Activated CD4-positive, CD25-positive, alpha-beta regulatory T cell treated with anti-CD3 and anti-CD28 coated beads, Interleukin-2, amount 50 U/mL, for 16 hours (primary cell): ENCODE data around the gene C8B.

Source experiments
- DNase-seq: peaks from one replicate; pipeline ENCODE4 v3.0.0-alpha.2; 2020; ENCODE audit warnings: low read depth, low spot score

C8B gene

DNA sequence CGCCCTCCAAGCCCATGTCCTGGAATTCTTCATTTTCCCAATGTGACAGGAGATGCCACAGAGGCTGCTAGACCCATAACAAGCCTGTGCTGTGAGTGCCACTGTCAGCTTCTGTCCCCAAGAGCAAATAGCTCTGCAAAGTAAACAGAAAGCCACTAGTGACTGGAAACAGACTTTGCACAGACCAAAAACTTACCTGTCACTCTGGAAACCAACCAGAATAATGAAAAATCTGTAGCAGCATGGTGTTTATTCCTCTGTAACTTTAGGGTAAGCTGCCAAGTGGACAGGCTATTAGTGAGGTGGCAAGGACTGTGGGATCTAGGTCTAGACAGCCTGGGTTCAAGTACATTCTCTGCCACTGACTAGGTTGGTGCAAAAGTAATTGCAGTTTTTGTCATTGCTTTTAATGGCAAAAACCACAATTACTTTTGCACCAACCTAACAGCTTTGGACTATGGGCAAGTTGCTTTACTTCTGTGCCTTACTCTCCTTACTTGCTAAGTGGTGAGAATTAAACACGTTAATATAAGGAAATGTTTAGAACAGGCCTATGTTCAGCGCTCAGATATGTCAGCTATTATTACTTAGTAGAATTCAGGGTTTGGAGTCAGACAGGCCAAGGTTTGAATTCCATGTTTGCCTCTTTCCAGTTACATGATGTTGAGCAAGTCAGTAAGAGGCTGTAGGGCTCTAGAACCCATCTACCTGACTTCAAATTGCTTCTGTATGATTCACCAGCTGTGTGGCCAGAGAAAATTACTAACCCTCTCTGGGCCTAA, at the start of gene C8B:
TSS of gene C8B (minus strand) at position 100 of the 782 bp plus-strand sequence. CDS start at position 33, 67 bp downstream.
- DNase-seq = no peak

DNA sequence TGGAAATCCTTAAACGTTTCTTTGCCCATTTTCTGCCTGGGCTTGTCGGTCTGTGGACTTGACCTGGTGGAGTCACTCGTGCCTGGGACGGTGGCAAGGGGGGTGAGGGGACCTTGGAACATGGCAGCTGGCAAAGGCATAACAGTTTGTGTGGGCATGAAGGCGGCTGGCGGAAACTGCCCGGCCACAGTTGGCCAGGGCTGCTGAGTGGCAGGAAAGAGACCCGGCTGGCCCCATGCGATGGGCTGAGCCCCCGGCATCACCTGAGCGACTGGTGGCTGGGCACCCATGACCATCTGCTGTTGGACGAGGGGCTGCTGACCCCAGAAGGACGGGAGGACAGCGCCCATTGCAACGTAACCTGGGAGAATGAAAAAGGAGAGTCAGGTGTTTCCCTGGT, 49.3 kb upstream of the C8B start:
- DNase-seq = no peak

DNA sequence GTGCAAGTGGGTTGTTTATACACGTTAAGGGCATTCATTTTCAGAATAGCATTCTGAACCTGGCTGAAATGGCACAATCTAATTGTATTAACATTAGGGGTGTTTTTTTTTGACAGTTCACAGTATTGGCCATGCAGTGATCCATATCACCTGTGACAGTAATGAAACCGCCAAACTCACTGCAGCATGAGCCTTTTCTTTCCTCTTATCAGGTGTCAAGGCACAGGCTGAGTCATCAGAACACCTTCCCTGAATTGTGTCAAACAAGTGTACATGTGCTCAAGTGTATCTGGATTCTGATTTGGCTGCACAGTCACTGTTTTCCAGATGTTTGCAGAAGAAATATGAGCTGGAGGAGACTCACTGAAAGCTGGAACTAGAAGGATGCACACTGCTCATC, 47.7 kb upstream of the C8B start:
- no peak for DNase-seq

DNA sequence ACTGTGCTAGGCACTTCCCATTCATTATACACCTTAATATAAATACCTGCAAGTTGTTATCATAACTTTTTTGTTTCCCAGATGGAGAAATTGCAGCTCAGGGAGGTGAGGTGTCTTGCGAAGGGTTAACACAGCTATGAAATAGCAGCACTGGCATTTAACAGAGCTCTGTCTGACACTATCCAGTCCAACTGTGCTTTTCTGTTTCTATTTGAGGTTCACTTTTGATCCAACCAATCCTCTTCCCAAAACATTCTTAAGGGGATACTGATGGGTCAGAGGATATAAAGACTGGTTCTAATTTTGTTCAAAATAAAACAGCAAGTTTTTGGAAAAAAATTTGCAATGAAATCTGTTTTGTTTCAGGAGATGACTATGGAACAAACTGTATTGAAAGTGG, 46.5 kb upstream of the C8B start:
- DNase-seq = no peak

DNA sequence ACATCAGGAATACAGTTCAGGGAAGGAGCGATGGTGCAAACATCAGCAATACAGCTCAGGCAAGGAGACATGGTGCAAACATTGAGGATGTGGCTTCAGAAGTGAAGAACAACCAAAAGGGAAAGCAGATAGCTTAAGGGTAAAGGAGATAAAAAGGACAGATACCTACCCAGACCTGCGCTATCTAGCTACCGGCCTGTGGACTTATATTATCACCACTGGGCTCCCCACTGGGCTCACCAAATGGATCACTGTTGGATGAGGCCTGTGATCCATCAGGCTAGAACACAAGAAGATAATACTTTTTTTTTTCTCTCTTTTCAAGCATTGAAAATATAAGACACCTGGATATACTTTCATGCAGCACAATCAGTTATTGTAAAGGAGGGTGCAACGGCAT, 44.7 kb upstream of the C8B start:
- DNase-seq = no peak

DNA sequence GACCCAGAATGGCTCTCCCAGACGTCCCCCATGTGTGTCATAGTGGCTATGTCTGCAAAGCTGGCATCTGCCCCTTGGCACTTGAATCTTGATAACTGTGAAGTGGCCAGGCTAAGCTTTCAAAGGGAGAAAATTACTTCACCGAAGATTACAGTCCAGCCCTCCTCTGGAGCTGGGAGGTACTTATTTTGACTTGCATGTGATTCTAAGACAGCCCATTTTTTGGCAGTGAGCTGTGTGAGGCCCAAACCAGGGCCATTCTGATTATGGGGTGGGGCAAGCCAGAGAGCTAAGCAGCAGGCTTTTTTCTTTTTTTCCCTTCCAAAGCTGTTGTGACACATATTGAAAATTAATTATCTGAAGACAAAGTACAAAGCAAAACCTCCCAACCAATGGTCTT, 42.1 kb upstream of the C8B start:
- DNase-seq = no peak

DNA sequence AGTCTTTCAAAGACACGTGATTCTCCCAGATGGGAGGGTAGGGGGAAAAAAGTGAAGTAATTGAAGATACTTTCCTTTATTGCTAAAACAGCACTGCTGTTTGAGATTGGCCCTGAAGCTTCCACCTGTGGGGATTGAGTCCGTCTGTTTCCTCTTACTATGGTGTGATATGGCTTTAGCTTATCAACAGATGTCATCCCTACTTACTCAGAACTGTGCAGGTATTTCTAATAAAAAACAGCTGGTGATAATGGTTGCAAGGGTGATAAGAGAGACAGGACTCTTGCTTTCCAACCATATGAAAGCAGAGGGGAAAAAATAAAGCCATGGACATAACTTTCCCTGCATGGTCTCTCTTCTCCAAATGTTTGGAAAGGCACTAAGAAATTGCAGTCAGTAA, 41.7 kb upstream of the C8B start:
- no peak for DNase-seq

DNA sequence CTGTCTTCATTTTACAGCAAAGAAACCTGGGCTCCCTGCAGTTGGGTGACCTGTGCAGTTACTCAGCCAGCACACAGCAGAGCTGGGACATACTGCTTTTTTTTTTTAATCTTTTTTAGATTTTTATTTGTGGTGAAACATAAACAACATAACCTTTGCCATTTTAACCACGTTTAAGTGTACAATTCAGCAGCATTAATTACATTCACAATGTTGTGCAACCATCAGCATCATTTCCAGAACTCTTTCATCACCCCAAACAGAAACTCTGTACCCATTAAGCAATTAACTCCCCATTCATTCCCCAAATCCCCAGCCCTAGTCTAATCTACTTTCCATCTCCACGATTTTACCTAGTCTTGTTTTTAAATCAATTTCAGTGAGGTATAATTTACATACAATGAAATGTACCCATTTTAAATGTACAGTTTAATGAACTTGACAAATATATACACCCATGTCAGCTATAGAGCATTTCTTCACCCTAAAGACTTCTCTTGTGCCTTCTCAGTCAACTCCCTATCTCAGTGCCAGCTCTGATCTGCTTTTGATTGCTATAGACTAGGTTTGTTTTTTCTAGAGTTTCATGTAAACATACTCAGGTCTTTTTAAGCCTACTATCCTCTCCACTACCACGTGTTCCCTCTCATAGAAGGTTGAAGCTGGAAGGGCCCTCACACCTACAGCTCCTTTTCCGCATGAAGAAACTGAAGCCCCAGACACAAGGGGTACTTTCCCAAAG, 37.8 kb upstream of the C8B start:
- DNase-seq = no peak

DNA sequence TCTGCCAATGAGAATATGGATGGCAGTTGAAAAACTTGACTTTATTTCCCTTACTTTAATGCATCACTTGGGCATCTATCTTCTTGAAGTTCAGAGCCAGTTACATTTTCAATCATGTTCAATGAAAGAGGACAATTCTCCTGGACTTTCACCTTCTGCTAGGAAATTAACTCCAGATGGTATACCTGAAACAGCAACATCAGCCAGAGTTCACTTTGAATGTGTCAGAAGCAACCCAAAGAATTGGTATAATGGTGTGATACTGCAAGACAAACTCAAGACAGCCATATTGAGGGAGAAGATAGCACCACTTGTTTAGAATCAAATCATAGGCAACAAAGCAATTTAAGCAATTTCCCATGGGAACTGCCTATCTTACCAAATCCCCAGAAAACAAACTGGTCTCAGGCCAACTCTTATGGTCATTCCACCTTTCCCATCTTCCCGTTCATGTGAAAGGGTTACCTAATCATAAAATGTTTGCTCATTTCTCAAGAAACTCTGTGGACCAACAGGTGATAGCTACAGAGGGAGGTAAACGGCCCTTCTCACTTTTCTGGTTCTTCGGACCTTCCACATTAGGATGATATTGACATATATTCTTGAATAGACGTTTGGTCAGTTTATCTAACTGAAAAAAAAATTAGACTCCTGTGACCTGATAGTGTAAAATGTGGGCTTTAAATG, 29.7 kb upstream of the C8B start:
- no peak for DNase-seq

DNA sequence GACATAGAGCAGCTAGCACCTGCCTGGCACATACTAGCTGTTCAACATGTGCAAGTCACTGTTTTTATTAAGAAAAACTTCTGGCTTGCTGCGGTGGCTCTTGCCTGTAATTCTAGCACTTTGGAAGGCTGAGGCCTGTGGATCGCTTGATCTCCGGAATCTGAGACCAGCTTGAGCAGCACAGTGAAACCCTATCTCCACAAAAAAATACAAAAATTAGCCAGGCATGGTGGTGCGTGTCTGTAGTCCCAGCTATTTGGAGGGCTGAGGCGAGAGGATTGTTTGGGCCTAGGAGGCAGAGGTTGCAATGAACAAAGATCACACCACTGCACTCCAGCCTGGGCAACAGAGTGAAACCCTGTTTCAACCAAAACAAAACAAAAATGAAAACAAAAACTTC, 27.7 kb upstream of the C8B start:
- no peak for DNase-seq

DNA sequence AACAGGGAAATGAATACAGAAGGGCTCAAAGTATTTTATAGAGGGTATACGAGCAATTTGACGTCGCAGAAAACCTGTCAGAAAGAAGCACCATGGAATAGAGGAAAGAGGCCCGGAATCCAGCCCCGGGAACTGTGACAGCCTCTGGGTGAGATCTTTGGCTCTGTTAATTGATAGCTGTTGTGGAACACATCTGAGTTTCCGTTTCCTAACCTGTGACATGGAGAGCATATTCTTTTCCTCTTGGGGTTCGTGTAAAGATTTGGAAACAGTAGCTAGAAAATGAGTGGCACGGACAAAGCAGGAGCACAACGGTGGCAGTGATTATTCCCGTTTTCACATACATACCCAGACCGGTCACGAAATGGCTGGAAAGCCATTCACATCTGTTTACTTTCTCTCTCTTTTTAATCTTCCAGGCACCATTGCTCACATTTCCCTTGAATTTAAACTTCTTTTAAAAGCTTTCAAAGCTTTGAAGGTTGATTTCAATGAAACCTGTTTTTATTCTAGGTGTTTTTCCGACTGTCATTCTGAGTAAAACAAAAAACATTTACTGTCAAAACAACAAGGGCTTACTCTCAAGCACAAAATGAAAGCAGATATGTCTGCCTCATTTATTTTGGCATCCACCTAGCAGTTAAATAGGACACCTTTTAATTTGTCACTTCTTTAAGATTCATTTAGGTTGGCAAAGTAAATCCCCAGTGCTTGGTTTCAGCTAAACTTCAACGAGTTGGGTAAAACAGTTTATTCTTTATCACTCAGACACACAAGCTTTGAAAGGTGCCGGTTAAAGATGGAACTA, 26.7 kb upstream of the C8B start:
- no peak for DNase-seq

DNA sequence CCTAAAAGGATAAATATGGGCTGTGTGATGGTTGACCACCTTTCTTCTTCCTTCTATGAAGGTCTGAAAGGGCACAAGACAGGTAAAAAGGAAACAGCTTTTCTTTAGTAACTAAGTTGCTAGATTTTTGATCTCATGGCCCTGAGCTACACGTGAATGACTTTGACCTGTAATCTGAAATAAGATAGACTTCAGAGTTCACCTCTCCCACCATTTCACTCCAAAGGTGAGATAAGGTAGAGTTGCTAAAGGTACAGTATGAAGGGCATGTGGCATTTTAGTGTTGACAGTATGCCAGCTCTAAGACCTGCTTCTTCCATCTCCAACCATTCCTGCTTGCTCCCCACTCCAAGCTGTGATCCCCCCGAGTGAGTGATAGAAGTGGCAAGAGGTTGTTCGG, 25.8 kb upstream of the C8B start:
- DNase-seq = no peak

DNA sequence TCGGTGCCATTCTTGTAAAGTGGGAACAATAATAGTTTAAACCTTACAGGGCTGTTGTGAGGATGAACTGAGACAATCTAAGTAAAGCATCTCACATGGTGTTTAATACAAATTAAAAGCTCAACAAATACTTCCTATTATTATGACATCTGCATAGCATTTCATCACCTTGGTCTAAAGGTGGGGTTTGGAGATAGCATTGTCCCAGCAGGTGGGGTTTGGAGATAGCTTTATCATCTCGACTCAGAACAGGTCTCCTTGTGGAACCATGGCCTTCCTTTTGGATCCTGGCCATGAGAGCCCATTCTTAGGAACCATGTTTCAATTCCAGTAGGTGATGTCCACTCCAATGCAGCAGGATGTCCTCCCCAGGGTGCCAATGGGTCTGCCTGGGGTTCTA, 20.6 kb upstream of the C8B start:
- no peak for DNase-seq

DNA sequence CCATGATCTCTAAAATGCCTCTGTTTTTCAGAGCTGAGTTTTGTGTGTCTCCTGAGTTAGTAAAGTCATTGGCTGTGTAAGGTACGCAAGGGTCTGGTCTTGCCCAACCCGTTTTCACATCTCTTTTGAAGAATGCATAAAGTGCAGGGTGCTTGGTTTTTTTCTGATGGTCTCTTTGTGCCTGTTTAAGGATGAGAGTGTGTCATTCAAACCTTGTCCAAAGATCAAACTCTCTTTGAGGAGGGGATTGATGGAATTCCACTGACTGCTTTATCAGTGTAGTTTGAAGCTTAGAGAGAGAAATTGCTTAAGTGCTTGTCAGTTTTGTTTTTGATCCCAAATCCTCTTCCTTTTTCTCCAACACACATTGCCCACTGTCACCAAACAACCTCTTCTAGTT, 20.0 kb upstream of the C8B start:
- no peak for DNase-seq

DNA sequence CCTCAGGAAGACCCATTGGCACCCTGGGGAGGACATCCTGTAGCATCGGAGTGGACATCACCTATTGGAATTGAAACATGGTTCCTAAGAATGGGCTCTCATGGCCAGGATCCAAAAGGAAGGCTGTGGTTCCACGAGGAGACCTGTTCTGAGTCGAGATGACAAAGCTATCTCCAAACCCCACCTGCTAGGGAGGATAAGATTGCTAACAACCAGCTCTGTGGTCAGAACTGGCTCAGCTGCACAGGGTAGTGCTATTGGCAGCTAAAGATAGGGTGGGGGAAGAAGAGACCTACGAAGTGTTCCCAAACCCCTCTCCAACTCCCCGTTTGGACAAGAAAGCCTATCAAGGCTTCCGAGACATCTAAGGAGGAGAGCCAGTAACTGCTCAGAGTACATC, 17.7 kb upstream of the C8B start:
- no peak for DNase-seq

DNA sequence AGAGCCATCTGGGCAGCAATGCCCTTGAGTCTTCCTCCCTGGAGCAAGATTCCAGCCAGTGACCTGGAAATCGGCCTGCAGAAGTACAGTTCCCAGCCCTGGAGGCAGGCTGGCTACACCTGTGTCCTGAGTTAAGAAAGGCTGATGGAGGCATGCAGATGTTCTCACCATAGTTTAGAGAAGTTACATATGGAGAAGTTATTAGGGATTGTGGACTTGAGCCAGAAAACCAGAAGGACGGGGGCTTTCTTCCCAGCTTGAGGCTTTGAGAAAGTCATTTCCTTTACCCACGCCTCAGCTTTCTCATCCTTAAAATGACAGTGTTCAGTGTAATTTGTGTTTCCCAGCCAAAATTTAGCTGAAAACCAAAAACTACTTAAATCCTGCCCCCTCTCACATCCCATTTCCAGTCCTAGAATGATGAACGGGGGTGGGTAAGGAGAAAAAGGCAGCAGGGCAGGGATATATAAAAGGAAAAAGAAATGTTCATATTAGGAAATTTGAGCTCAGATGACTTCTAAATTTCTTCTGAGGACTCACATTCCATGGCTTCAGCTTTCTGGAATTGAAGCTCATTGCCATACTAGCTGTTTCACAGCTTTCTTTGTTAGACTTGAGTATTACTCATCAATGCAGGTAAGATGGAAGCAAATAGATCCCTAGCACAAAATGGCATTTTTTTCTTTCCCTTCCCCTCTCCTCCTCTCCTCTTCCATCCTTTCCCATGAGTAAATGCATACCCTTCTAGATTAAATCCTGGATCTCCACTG, 14.4 kb upstream of the C8B start:
- no peak for DNase-seq

DNA sequence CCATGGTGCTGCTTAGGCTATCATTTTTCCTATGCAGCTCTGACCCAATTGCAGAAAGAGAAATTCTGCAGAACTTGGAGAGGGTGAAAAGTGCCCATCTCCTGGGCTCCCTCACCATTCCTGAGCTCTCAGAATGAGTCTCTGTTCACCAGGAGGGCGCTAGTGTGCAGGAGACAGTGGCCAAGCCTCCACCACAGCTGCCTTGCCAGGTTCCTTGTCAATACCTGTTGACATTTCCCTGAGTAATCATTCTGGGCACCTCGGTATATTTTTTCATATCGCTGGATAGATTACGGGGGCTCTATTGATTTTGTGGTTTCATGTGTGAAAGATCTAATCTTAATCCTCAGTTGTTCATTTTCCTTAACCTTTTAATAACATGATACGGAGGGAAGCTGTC, 13.0 kb upstream of the C8B start:
- no peak for DNase-seq

DNA sequence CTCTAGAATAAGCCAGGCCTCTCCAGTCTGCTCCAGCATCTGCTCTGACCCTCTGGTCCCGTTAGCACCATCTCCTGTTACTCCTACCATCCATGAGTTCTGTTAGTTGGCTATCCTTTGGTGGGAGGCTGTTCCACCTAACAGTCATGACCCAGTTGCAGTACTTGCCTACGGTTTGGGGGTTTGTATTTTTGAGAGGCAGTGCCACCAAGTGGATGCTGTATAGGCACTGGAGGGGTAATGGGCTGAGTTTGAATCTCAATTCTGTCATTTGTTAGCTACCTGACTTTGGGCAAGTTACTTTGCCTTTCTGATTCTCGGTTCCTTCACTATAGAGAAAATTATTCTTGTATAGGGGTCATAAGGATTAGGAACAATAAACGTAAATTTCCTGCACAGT, 12.1 kb upstream of the C8B start:
- DNase-seq = no peak

DNA sequence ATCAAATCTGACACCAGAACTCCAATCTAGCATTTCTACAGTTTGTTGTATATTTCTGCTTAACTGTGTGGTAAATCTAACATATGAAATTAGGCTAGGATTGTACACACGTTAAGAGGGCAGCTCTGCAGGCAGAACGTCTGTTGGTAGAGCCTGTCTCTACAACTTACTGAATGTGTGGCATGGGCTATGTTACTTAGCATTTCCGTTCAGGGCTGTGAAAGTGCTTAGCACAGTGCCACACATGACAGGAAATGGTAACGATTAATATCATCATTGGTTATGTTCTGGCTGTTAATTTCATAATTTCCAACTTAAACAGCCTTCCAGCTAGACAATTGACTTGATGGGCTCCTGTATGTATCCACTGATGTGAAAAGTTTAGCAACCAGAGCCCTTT, 9.6 kb upstream of the C8B start:
- no peak for DNase-seq

DNA sequence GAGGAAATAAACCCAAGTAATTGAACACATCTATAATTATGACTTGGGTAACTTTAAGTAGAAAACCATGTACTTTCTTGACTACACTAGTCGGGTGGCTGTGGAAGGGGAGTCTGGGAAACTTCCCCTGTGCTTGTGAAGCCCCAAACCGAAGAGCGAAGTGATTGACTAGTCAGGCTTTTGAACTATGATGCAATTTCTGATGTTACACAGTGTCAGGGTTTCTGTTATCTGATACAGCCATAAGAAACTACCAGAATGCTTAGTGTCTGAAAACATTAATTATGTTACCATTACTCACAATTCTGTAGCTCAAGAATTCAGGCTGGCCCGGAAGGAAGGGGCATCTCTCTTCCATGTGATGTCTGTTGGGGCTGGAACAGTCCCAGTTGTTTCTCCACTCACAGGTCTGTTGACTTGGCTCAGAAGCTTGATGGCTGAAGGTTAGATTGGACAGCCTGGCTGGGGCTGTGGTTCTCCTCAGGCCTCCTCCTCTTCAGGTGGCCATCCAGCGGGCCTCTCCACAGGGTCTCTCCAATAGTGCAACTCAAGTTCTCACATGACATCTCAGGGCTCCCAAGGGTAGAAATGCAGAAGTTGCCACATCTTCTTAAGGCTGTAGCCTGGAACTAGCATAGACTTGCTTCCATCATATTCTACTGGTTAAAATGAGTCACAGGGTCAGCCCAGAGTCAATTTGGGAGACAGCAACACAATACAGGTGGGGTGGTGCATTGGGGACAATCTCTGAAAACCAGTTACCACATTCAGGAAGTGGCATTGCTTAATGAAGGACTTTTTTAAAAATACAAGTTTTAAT, 8.3 kb upstream of the C8B start:
- DNase-seq = no peak
